HepG2 (cell line): ENCODE data around the gene ZMYND8. TPM values are rescaled to one million over a fixed set of nuclear protein-coding genes. Genes with fewer than 3 reads are reported as not detected.

Source experiments
- ATAC-seq: fragments of 200-7000 bp; cut with Tn5 transposase; 3 replicates; pipeline ENCODE4 v1.9.1; 2020; ENCODE audit warnings: mild to moderate bottlenecking, moderate library complexity
- BruUV-seq: library from RNA; stranded (reverse); fragments of 400-500 nt; replicated peaks from 2 replicates; lab custom pipeline; 2021; lab: Mats Ljungman, UMichigan
- CTCF ChIA-PET: fragments of 300-600 bp; formaldehyde crosslinking; extraction: SDS; loops from one replicate; lab custom pipeline; 2021; ENCODE audit warnings: low total read pairs, inconsistent platforms, low intra/inter-chr PET ratio; lab: Yijun Ruan, JAX
- POLR2A ChIA-PET: fragments of 350-600 bp; sonication (Branson Sonifier 250); formaldehyde crosslinking; loops from one replicate; lab custom pipeline; 2020; ENCODE audit warnings: antibody characterized with exemption, inconsistent platforms; lab: Yijun Ruan, JAX
- DNase-seq: peaks from one replicate; pipeline ENCODE4 v3.0.0-alpha.2; 2015; ENCODE audit warnings: low spot score
- FAIRE-seq: peaks from 3 replicates; lab custom pipeline; 2011; peaks lifted over from hg19 to GRCh38; lab: Jason Lieb, UNC
- H2AFZ ChIP-seq: one replicate; pipeline ENCODE4 v1.6.1; 2011; ENCODE audit warnings: low read length, inconsistent platforms
- H3K27ac ChIP-seq: fragments of 300-600 bp; 3 replicates; pipeline ENCODE4 v1.8.0; 2011; ENCODE audit warnings: mixed run types, mild to moderate bottlenecking, mixed read lengths, low read length, inconsistent platforms; ENCODE audit not compliant: insufficient read depth; ENCODE audit errors: extremely low read length
- H3K27me3 ChIP-seq, 2 experiments: fragments of 200-600 bp in 1 of 2; 2 replicates in 1 of 2; 3 replicates in 1 of 2; pipeline versions ENCODE4 v1.6.0 to v1.8.0; 2011; ENCODE audit warnings: low read length in 2 of 2, mild to moderate bottlenecking in 2 of 2, moderate library complexity in 2 of 2, inconsistent platforms in 1 of 2; ENCODE audit not compliant: insufficient read depth in 2 of 2, control insufficient read depth in 1 of 2
- H3K36me3 ChIP-seq, 2 experiments: fragments of 200-600 bp in 1 of 2; replicated peaks in 1 of 2; 2 replicates in 1 of 2; 3 replicates in 1 of 2; pipeline versions ENCODE4 v1.5.1 to v1.8.0; 2011; ENCODE audit warnings: low read length in 2 of 2, inconsistent platforms in 1 of 2; ENCODE audit not compliant: insufficient read depth in 2 of 2, control insufficient read depth in 1 of 2
- H3K4me1 ChIP-seq: 2 replicates; pipeline ENCODE4 v1.5.1; 2012; ENCODE audit warnings: low read length, inconsistent platforms; ENCODE audit not compliant: insufficient read depth
- H3K4me2 ChIP-seq: 2 replicates; pipeline ENCODE4 v1.6.0; 2011; ENCODE audit warnings: low read depth, low read length, inconsistent platforms
- H3K4me3 ChIP-seq, 3 experiments: fragments of 200-600 bp in 1 of 3; sonication (generic), shearing (Covaris generic) in 1 of 3; replicated peaks in 1 of 3; 2 replicates each; pipeline ENCODE4 v1.5.1; 2011 to 2016; ENCODE audit warnings: low read length in 3 of 3, inconsistent platforms in 2 of 3, low read depth in 2 of 3, mild to moderate bottlenecking in 2 of 3, control low read depth in 1 of 3, mixed read lengths in 1 of 3; ENCODE audit not compliant: insufficient read depth in 1 of 3
- H3K79me2 ChIP-seq: one replicate; pipeline ENCODE4 v1.6.1; 2011; ENCODE audit warnings: low read length, inconsistent platforms; ENCODE audit not compliant: insufficient read depth
- H3K9ac ChIP-seq: 2 replicates; pipeline ENCODE4 v1.6.0; 2011; ENCODE audit warnings: mild to moderate bottlenecking, low read depth, low read length, inconsistent platforms; ENCODE audit not compliant: insufficient read depth
- H3K9me3 ChIP-seq: 2 replicates; pipeline ENCODE4 v1.5.1; 2012; ENCODE audit warnings: mild to moderate bottlenecking, low read length
- H4K20me1 ChIP-seq: 2 replicates; pipeline ENCODE4 v1.6.0; 2011; ENCODE audit warnings: inconsistent platforms, mild to moderate bottlenecking, low read length, moderate library complexity; ENCODE audit not compliant: insufficient read depth
- ATF1 ChIP-seq: IDR thresholded peaks from 2 replicates; pipeline ENCODE4 v1.6.1; 2016; ENCODE audit warnings: mild to moderate bottlenecking, control low read depth
- RBM22 ChIP-seq: fragments of 200-400 bp; formaldehyde crosslinking; optimal IDR thresholded peaks from 2 replicates; pipeline ENCODE3; 2017; ENCODE audit warnings: mild to moderate bottlenecking, low read length, moderate library complexity
- SOX5 ChIP-seq: IDR thresholded peaks from 2 replicates; pipeline ENCODE4 v1.6.1; 2016; ENCODE audit warnings: borderline replicate concordance
- SSRP1 ChIP-seq: IDR thresholded peaks from 2 replicates; pipeline ENCODE4 v1.6.1; 2016; ENCODE audit warnings: control low read depth
- TBP ChIP-seq: sonication (generic); formaldehyde crosslinking; IDR thresholded peaks from 2 replicates; pipeline ENCODE4 v1.5.0; 2020; ENCODE audit warnings: missing genetic modification reagents
- ZNF343 ChIP-seq: sonication (generic); formaldehyde crosslinking; IDR thresholded peaks from 2 replicates; pipeline ENCODE4 v1.4.0; 2020; ENCODE audit warnings: mild to moderate bottlenecking, missing genetic modification reagents
- ZNF879 ChIP-seq: sonication (generic); formaldehyde crosslinking; IDR thresholded peaks from 2 replicates; pipeline ENCODE4 v1.8.1; 2023; ENCODE audit warnings: missing genetic modification reagents
- WGBS: methylation state at CpG from one replicate; pipeline ENCODE4 v1.1.6; 2017; ENCODE audit warnings: low lambda C conversion rate; 5-methylcytosine and 5-hydroxymethylcytosine counted together
- in situ Hi-C: cut with HindIII; loops from 2 replicates; pipeline ENCODE4 v1.10.0; 2017; ENCODE audit warnings: low pct_unique_long_range_greater_than_20kb; ENCODE audit not compliant: extremely low pct_ligation_motif_present
- intact Hi-C: fragments of 100-400 bp; cut with micrococcal nuclease; formaldehyde crosslinking; loops from one replicate; pipeline ENCODE4 v1.10.0; 2022; ENCODE audit not compliant: unreplicated experiment
- polyA plus RNA-seq, 8 experiments: library from polyadenylated mRNA; depleted of rRNA in 3 of 8; stranded (reverse) in 7 of 8; unstranded in 1 of 8; fragments of >200 nt; fragmentation: Illumina TruSeq in 4 of 8; extraction: Trizol in 4 of 8; gene quantifications; 2 replicates each; pipeline versions ENCODE4 v1.2.1 to v1.2.3, GENCODE V29; 2011 to 2016; ENCODE audit warnings: low read depth in 4 of 8, missing spikeins in 1 of 8, mixed read lengths in 1 of 8; ENCODE audit not compliant: insufficient read depth in 1 of 8
- total RNA-seq, 5 experiments: library from RNA; depleted of rRNA; stranded (reverse); fragments of >200 nt; fragmentation: Illumina TruSeq; extraction: Trizol; gene quantifications; 2 replicates each; pipeline ENCODE4 v1.2.3, GENCODE V29; 2016; ENCODE audit warnings: low read depth in 1 of 5
- TF ChIP-seq, protein P1 (sequence below): sonication (generic); formaldehyde crosslinking; IDR thresholded peaks from 2 replicates; pipeline ENCODE4 v1.5.0; 2020; ENCODE audit warnings: mild to moderate bottlenecking, low read depth, missing genetic modification reagents, borderline replicate concordance
- TF ChIP-seq, protein P2 (sequence below): sonication (generic); formaldehyde crosslinking; IDR thresholded peaks from 2 replicates; pipeline ENCODE4 v1.4.0; 2020; ENCODE audit warnings: mild to moderate bottlenecking, missing genetic modification reagents
- TF ChIP-seq, protein P3 (sequence below): sonication (generic); formaldehyde crosslinking; conservative IDR thresholded peaks from 2 replicates; pipeline ENCODE4 v1.8.0; 2022; ENCODE audit warnings: missing genetic modification reagents

The ZMYND8 gene
- total and polyA plus RNA-seq, 2 of the 13 experiments (the other 11 are each of a cell fraction or from before 2014, with no cell fraction given): 53.9 to 84.7 TPM

DNA sequence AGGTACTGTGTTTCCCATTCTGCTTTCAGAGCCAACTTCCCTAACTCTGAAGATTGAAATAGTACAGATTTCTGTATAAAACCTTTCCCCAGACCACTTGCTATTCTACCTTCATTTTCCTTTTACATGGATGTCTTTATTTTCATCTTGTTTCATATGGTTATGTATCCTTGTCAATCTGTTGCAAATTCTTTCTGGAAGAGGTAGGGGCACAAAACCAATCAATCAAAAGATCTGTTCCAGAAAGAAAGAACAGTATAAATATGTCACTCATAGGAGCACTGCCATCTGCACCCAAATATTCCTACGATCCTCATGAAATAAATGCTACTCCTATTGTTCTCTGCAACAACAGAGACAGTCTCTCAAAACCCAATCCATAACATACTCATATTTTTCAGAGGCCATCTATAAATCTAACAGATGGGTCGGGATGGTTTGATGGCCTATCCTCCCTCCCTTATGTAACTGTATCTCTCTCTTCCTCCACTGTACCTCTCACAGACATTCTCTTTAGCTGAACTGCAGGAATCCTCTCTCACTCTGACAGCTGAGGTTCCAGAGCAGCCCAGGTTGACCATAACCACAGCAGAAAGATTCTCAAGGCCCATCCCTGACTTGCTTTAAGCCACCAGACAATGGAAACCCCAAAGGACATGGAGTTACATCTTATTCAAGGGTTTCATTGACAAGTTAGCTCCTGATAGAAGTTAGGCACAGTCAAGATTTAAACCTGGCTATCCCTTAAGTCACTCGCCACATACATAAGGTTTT is 112.8 kb downstream of the ZMYND8 start:
- no peak for DNase-seq
- in situ Hi-C loops: no loop called here
- no peaks in the 10 kb centered on the region for H3K27me3 ChIP-seq
- intact Hi-C loops: no loop called here
- H3K27ac ChIP-seq: no peak overlapping the region
- no peaks in the 10 kb centered on the region for H3K4me1 ChIP-seq
- H3K36me3 ChIP-seq: peaks cover 66 to 90% of the 10 kb centered on the region in 2 experiments
- no peak for TF ChIP-seq SOX5 (CRISPR knock-in tag)
- no peak for TF ChIP-seq ZNF343 (CRISPR knock-in tag)
- TF ChIP-seq, protein P1, sequence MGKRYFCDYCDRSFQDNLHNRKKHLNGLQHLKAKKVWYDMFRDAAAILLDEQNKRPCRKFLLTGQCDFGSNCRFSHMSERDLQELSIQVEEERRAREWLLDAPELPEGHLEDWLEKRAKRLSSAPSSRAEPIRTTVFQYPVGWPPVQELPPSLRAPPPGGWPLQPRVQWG (CRISPR knock-in tag): no peak
- TF ChIP-seq RBM22: peak; percentile 83
- TF ChIP-seq ZNF879 (CRISPR knock-in tag): no peak
- TF ChIP-seq ATF1 (CRISPR knock-in tag): 0 out of 2 replicates have a peak, but pooled peaks have one; percentile 15
- TF ChIP-seq, protein P2, sequence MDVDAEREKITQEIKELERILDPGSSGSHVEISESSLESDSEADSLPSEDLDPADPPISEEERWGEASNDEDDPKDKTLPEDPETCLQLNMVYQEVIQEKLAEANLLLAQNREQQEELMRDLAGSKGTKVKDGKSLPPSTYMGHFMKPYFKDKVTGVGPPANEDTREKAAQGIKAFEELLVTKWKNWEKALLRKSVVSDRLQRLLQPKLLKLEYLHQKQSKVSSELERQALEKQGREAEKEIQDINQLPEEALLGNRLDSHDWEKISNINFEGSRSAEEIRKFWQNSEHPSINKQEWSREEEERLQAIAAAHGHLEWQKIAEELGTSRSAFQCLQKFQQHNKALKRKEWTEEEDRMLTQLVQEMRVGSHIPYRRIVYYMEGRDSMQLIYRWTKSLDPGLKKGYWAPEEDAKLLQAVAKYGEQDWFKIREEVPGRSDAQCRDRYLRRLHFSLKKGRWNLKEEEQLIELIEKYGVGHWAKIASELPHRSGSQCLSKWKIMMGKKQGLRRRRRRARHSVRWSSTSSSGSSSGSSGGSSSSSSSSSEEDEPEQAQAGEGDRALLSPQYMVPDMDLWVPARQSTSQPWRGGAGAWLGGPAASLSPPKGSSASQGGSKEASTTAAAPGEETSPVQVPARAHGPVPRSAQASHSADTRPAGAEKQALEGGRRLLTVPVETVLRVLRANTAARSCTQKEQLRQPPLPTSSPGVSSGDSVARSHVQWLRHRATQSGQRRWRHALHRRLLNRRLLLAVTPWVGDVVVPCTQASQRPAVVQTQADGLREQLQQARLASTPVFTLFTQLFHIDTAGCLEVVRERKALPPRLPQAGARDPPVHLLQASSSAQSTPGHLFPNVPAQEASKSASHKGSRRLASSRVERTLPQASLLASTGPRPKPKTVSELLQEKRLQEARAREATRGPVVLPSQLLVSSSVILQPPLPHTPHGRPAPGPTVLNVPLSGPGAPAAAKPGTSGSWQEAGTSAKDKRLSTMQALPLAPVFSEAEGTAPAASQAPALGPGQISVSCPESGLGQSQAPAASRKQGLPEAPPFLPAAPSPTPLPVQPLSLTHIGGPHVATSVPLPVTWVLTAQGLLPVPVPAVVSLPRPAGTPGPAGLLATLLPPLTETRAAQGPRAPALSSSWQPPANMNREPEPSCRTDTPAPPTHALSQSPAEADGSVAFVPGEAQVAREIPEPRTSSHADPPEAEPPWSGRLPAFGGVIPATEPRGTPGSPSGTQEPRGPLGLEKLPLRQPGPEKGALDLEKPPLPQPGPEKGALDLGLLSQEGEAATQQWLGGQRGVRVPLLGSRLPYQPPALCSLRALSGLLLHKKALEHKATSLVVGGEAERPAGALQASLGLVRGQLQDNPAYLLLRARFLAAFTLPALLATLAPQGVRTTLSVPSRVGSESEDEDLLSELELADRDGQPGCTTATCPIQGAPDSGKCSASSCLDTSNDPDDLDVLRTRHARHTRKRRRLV (CRISPR knock-in tag): no peak
- TF ChIP-seq SSRP1: 0 out of 2 replicates have a peak, but pooled peaks have one; percentile 30
- no peak for TF ChIP-seq TBP
- TF ChIP-seq, protein P3, sequence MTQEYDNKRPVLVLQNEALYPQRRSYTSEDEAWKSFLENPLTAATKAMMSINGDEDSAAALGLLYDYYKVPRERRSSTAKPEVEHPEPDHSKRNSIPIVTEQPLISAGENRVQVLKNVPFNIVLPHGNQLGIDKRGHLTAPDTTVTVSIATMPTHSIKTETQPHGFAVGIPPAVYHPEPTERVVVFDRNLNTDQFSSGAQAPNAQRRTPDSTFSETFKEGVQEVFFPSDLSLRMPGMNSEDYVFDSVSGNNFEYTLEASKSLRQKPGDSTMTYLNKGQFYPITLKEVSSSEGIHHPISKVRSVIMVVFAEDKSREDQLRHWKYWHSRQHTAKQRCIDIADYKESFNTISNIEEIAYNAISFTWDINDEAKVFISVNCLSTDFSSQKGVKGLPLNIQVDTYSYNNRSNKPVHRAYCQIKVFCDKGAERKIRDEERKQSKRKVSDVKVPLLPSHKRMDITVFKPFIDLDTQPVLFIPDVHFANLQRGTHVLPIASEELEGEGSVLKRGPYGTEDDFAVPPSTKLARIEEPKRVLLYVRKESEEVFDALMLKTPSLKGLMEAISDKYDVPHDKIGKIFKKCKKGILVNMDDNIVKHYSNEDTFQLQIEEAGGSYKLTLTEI: no peak
- 98% methylated on average over 3 of the region's 3 CpGs for WGBS
- no peaks in the 10 kb centered on the region for H3K9me3 ChIP-seq
- H3K9ac ChIP-seq: no peak overlapping the region
- BruUV-seq: no TSS peak
- H4K20me1 ChIP-seq: peaks cover 51% of the 10 kb centered on the region
- H3K4me2 ChIP-seq: no peak overlapping the region
- H3K4me3 ChIP-seq: no peak overlapping the region
- no peak overlapping the region for H2AFZ ChIP-seq
- CTCF ChIA-PET: no interaction called here
- peaks cover 19% of the 10 kb centered on the region for H3K79me2 ChIP-seq
- POLR2A ChIA-PET: interaction anchor here (1.2 kb wide), 1 partner anchor 115 kb away, joined by 3 read pairs; no protein-coding TSS in a partner anchor
- peak; percentile 30 for FAIRE-seq
- ATAC-seq: no peak
